ENCODE measurements around the gene ZFHX3.

Gene ZFHX3

DNA sequence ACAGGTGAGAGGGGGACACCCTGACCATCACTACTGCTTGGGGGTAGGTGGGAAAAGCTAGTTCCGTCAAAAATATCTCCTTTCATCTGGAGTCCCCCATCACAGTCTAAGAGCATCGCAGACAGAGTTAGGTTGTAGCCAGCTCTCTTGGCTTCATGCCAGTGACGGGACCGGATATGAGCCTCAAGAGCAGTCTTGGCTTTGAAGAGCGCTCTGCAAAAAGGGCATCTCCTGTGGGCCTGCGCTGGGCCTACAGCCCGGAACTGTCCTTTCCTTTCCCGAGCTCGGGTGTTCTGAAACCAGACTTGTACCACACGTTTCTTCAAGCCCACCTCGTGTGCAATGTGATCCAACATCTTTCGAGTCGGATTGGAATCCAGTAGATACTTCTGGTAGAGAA, 253.6 kb downstream of the ZFHX3 start:
- no peak for DNase-seq (ENCODE audit: low read depth in 3 of 3)

DNA sequence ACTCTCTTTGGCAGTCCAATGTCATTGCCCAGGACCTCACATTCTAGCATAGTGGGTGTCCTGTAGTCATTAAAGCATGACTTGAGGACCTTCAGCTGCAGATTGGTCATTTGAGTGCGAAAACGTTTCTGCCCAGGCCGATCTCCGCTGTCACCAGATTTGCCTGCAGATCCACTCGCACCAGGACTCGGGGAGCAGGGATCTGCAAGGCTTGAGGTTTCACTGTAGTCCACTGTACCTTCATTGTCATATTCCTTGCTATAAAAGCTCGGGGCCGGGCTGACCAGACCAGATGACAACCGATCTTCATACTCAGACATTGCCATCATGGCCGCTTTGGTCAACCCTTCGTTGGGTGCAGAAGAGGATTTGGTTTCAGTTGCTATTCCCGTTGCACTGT, 254.2 kb downstream of the ZFHX3 start:
- DNase-seq (ENCODE audit: low read depth in 3 of 3): no peak

DNA sequence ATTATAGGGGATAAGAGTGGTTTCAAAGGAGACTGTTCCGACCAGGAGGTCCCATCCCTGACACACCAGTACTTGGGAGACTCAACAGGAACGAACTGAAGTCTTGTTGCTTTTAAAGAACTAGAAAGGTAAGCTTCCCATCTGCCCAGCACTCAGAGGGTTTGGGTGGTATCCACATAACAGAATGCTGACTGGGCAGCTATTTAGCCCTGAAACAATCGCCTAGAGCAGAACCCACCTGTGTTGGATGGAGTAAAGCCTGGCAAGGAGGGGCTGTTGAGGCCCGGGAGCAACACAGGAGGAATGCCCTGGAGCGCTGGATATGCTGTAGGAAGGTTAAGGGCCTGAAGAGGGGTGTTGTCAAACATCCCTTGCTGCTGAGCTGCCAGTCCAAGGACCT, 254.9 kb downstream of the ZFHX3 start:
- DNase-seq (ENCODE audit: low read depth in 3 of 3): no peak

DNA sequence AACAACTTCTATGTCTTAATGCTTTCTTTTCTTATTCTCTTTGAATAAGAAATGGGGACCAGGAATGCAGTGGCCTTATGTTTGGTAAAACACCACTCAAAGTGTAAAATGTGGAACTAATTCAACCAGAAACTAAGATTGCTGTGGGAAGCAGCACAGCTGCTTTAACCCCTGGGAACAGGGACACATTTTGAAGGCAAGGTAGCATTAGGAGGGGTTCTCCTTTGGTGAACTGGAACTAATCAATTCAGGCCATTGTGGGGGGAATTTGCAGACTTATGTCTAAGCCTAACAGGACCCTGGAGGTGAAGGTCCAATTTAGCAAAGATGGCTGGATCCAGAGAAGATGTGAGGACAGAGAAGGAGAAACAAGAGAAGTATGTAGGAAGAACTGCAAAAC, 256.1 kb downstream of the ZFHX3 start:
- no peak for DNase-seq (ENCODE audit: low read depth in 3 of 3)

DNA sequence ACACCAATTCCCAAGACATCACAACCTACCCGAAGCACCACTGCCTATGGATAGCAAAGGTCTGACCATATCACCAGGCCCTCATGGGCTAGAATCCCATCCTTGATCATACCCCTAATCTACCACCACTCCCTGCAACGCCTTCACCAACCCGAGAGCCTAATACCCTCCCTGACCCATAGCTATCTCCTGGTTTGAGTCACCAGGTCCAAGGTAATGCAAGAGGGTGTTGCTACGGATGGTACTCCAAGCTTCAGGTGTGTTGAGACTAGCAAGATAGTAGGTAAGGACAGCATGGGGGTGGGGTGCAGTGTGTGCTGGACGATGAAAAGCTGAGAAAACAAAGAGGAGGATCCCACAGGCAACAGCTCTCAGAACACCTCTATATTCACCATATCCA, 258.0 kb downstream of the ZFHX3 start:
- DNase-seq (ENCODE audit: low read depth in 3 of 3): no peak

DNA sequence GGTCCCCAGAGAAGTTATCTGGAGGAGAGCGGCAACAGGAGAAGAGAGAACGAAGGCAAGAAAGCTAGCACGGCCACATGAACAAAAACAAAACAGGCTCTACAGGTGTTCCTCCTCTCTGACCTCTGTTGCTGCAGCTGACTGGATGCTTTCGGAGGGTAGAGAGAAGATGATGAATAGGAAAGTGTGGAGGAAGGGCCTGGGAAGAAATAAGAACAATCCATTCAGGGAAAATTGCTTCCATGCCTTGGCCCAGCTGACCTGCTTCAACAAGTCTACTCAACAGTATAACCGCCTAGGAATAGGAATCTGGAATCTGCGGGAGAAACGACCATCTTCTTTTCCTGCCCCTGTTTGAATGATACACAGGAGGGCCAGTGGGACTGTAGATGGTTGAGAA, 258.5 kb downstream of the ZFHX3 start:
- DNase-seq (ENCODE audit: low read depth in 3 of 3): no peak

DNA sequence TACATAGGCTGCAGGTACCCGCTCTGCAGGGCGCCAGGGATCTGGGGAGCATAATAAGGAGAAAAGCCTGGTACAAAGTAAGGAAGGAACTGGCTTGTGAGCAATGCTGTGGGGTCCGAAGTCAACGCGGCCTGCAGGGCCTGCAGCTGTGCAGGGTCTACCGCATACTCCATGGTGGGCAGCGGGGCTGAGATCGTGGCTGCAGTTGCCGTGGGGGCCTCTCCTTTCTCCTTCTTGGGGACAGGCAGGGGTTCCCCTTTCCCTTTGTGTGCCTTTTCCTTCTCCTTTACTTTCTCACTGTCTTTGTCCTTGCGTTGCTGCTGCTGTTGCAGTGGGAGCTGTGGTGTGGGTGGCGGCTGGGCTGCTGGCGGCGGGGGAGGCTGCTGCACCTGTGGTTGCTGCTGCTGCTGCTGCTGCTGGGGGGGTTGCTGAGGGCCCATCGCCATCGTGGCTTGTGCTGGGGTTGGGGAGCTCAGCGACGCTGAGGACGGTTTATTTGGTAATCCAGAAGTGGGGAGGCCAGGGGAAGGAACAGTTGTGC, 259.6 kb downstream of the ZFHX3 start:
- DNase-seq (ENCODE audit: low read depth in 3 of 3): no peak

DNA sequence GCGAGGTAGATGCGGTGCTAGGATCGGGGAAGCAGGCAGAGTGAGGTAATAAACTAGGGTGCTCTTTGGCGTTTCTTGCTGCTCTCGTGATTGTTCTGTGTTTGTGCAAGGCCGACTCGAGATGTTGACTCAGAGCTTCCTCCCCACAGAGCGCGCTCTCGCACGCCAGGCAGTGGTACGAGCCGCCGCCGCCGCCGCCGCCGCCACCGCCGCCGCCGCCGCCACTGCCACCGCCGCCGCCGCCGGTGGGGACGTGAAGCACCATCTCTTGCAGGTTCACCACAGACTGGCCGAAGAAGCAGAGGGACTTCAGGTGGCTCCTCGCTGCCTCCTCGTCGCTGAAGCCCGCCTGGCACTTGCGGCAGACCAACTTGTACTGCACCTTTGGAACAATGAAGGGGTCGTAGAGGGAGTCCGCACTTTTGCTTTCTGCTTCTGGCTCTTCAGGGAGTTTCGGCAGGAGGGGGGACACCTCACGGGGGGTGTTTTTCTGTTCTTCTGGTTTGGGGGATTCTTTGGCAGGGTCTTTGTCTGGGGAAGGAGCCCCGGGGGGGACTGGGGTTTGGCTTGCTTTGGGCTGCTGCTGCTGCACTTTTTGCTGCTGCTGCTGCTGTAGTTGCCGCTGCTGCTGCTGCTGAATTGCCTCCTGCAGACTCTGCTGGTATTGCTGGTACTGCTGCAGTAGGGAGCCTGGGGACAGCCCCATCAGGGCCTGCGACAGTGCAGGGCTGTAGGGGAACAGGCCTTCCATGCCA, 260.2 kb downstream of the ZFHX3 start:
- peak; percentile 39 to 63 (median 46) for DNase-seq (ENCODE audit: low read depth in 3 of 3)

DNA sequence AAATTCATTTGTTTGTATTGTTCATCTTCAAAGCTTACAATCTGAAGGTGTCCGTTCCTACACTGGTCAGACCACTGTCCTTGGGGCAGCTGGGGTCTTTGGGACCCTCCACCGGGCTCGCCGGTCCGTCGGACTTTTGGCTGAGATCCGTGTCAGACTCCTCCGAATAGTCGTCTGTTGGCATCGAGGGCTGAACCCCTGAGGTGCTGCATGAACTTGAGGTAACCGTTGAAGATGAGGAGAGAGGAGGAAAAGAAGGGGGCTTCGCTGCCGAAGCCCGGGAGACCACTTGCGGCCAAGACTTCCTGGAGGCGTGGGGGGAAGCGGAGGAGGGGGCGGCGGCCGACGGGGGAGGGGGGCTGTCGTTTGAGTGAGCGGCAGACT, 260.8 kb downstream of the ZFHX3 start:
- no peak for DNase-seq (ENCODE audit: low read depth in 3 of 3)

DNA sequence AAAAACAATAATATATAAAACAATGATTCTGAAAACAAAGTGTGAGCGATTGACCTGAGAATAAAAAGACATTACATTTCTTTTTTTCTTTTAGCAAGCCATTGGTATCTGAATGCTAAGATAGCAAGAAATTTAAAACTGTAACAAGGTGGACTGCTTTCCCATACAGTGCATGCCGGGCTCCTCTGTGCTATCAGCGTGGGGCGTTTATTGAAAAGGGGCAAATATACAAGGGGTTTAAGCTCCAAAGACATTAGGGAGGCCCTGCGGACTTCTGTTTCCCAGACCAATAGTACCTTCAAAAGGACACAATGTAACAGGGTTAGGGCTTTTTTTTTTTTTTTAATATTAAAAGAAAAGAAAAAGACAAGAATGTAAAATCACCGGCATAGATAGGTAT, 261.3 kb downstream of the ZFHX3 start:
- no peak for DNase-seq (ENCODE audit: low read depth in 3 of 3)

DNA sequence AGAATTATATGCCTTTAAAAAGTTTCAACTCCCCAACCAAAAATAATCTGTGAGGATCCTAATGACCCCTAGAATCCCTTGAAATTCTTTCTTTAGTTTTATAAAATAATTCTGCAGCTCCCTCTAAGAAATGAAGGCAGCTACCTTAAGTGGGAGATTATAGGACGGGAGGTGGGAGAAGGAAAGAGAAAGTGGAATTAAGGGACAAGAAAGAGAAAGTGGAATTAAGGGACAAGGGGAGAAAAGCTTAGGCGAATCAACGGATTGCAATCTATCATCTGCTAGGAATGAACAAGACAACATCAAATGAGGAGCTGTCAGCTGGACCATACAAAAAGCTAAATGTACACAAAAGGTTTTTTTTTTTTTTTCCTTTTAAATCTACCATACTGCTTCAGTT, 262.0 kb downstream of the ZFHX3 start:
- DNase-seq (ENCODE audit: low read depth in 3 of 3): no peak

DNA sequence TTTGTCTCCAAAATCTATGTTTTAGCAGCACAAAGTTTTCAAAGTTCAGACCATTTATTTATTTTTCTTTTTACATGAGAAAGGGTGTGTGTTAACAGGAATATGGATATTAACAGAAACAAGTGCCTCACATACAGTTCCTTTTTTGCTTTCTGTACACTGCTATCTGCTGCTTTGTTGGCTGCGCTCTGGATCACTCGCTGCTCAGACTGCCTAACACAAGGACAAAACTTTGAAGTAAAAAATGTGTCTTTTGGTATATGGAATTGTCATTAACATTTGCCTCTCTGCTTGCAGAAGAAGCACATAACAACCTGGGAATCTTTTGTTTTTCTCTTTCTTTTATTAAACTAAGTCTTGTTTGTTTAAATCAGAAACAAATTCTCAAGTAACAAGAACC, 262.8 kb downstream of the ZFHX3 start:
- no peak for DNase-seq (ENCODE audit: low read depth in 3 of 3)

DNA sequence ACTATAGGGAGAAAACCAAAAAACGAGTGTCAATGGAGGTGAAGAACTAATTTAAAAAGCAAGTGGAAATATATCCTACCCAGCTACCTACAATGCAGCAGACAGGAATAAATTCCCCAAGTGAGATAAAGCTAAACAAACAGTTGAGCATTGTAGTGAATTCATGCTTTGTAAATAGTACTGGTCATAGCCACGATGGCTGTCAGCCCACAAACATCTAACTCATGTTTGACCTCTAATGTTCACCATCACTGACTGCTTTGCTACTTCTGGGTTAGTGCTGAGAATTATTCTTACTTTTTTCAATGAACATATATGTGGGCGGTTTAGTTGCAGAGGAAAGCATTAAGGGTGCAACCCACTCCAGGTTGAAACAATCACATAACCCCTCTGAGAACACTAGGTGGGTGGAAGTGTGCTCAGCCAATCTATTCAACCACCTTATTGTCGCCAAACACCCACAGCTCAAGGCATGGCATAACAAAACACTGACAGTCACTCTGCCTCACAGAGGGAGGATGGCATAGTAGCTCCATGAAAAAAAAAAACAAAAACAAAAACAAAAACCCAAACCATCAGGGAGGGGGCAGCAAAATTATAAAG, 264.1 kb downstream of the ZFHX3 start:
- DNase-seq (ENCODE audit: low read depth in 3 of 3): no peak

DNA sequence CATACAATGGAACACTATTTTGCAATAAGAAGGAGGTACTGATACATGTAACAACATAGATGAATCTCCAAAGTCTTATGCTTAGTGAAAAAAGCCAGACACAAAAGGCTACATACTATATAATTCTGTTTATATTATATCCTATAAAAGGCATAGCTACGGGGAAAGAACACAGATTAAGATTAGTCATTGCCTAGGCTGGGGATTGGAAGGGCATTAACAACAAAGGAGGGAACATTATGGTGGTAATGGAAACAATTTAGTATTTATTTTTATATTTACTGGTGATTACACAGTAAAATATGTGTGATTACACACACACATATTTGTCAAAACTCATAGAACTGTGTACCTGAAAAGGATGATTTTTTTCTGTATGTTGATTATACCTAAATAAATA, 278.1 kb downstream of the ZFHX3 start:
- DNase-seq (ENCODE audit: low read depth in 3 of 3): no peak

DNA sequence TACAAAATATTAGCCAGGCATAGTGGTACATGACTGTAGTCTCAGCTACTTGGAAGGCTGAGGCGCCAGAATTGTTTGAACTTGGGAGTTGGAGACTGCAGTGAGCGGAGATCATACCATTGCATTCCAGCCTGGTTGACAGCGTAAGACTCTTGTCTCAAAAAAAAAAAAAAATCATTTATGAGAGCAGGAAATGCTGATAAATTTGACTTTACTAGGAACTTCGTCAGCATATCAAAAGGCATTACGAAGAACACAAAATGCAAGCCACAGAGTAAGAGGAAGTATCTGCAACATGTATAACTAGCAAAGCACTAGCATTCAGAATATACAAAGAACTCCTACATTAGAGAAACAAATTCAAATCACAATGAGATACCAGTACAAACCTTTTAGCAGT, 279.3 kb downstream of the ZFHX3 start:
- DNase-seq (ENCODE audit: low read depth in 3 of 3): no peak

DNA sequence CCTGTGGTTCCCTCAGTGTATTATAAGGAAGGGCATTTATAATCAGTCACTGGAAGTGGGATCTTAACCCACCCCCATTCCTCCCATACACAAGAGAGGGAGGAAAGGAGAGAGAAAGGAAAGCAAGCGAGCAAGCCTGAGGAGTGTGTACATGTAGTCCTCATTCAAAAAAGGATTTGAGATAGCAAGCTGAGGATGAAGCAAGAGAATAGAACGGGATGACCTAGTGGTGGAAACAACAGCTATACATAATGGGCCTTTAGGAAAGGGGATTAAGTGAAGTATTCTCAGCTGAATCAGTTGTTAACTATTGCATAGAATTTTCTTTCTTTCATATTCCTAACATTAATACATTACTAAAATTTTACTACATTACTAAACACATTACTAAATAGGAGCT, 281.4 kb downstream of the ZFHX3 start:
- DNase-seq (ENCODE audit: low read depth in 3 of 3): no peak

DNA sequence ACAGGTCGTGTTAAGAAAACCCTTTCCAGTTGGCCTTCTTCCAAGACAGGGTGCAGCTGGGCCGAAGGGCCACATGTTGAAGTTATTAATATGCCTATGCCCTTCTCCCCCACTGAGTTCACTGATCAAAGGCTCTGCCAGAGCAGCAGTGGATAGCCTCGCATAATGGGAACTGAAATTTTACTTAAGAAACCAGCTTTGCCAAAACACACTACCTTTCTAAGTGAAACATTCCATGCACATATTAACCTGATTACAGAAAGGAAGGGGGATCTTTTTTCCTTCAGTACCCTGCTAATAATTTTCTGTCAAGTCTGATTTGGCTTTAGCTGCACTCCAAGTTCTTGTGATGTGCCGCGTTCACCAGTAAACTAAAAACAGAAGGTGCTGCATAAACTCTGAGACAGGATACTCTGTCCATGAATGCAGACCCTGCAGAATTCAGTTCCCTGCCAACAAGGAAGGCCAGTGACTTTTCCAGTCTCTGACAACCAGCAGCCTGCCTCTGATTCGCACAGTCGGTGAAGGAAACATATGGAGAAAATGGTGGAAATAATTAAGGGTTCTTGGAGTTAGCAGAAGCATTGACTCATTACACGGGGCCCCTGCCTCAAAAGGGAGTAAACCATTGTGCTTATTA, 283.8 kb downstream of the ZFHX3 start:
- DNase-seq (ENCODE audit: low read depth in 3 of 3): no peak

DNA sequence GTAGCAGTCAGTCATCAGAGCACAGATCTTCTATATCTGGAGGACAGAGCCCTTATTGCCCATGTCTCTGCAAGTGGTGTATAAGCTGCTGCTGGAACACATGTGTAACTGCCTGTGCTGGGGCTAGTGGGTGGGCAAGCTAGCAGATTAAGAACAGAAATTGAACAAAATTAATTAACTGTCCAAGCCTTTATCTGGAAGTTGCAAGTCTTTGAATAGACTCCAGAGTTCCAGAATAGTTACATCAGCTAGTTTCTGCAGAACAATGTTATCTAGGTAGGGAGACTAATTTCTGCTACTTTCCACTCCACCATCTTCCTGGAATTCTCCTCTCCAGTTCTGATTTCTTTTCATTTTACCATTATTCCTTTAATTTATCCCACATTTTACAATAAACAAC, 287.3 kb downstream of the ZFHX3 start:
- DNase-seq (ENCODE audit: low read depth in 3 of 3): no peak

DNA sequence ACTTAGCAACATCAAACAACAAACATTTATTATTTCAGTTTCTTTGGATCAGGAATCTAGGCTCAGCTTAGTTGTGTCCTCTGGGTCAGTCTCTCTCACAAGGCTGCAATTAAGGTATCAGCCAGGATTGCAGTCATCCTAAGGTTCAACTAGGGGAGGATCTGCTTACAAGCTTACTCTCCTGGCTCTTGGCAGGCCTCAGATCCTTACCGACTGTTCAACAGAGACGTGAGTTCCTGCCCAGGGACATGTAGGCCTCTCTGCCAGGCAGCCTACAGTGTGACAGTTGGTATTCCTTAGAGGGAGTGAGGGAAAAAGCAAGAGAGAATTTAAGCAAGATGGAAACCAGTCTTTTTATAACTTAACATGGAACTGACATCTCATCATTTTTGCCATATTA, 294.0 kb downstream of the ZFHX3 start:
- no peak for DNase-seq (ENCODE audit: low read depth in 3 of 3)

DNA sequence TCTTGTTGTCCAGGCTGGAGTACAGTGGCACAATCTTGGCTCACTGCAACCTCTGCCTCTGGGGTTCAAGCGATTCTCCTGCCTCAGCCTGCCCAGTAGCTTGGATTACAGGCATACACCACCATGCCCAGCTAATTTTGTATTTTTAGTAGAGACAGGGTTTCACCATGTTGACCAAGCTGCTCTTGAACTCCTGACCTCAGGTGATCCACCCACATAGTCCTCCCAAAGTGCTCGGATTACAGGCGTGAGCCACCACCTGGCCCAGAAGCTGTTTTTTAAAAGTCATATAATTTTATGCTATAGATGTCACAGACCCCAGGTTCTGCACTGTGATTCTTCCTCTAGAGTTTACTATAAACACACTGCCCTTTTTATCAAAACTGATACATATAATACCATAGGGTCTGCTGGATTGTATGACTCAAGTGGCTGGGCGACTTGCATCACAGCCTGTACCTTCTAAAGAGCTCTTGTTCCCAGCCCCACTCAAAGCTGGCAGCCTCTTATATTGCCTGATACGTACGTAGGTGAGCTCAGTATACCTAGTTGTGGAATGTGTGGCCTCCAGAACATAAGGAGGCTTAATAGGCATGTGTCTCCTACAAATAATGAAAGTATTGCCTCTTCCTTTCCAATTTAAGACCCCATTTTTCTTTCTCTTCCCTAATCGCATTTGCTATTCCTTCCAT, 295.8 kb downstream of the ZFHX3 start:
- DNase-seq (ENCODE audit: low read depth in 3 of 3): no peak

DNA sequence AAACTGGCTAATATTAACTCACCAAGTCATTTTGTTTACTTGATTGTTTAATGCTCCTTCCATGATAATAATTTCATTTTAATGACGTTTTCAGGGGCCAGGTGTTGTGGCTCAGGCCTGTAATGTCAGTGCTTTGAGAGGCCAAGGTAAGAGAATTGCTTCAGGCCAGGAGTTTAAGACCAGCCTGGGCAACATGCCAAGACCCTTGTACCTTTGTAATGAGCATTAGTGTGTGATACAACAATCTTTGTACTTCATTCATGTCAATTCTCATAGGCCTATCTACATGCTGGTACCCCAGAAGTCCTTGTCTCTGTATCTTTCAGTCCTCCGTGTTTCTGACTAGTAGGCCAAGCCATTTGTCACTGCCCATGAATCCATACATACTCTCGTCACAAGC, 296.9 kb downstream of the ZFHX3 start:
- DNase-seq (ENCODE audit: low read depth in 3 of 3): no peak

DNA sequence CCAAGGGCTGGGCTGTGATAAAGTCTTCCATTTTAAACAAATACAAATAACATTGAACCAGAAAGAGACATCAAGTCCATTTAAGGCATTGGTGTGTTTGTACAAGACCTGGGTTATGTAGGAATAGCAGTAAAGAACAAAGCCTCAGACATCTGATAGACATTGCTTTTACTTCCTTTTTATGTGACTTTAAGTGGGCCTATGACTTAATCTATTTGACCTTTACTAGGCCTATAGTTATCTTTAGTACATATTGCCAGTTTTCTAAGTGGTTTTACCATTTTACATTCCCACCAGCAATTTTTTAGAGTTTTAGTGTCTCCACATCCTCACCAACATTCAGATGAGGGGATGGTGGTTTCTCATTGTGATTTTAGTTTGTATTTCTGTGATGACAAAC, 298.8 kb downstream of the ZFHX3 start:
- no peak for DNase-seq (ENCODE audit: low read depth in 3 of 3)
